Stimulated activated memory B cell treated with anti-CD40 and anti-IgM and Interleukin-4, amounts not matched to agents 10 μg/mL and 1 μg/mL and 100 μg/mL, for 72 hours (primary cell): Measurements from ENCODE around the gene SLC51A.

ENCODE experiments used
- ATAC-seq: fragments of 150-1000 bp; cut with Tn5 transposase; 2 replicates; pipeline ENCODE4 v1.10.0; 2021
- H3K27ac Mint-ChIP-seq: one replicate; pipeline ENCODE4 v1.8.0; 2022; ENCODE audit warnings: mild to moderate bottlenecking, mixed read lengths
- H3K27me3 Mint-ChIP-seq: one replicate; pipeline ENCODE4 v1.8.0; 2022; ENCODE audit warnings: mixed read lengths
- H3K36me3 Mint-ChIP-seq: one replicate; pipeline ENCODE4 v1.8.0; 2022; ENCODE audit warnings: mixed read lengths
- H3K4me1 Mint-ChIP-seq: one replicate; pipeline ENCODE4 v1.8.0; 2022; ENCODE audit warnings: mixed read lengths
- H3K4me3 Mint-ChIP-seq: one replicate; pipeline ENCODE4 v1.8.0; 2022; ENCODE audit warnings: mild to moderate bottlenecking, moderate library complexity, mixed read lengths
- H3K9me3 Mint-ChIP-seq: one replicate; pipeline ENCODE4 v1.8.0; 2022; ENCODE audit warnings: mixed read lengths

The SLC51A gene

GRCh38 chr3:196186651-196187573, 29.4 kb upstream of the SLC51A start:
- Mint-ChIP-seq H3K9me3 (no peaks in the 10 kb centered on the region), H3K36me3 (no peaks in the 10 kb centered on the region), H3K4me1 (peaks cover 61% of the 10 kb centered on the region), H3K27me3 (no peaks in the 10 kb centered on the region), H3K4me3 (peak overlapping the region; percentile 71), H3K27ac (peak overlapping the region; percentile 93)
- ATAC-seq: peak; percentile 73

GRCh38 chr3:196189566-196190347, 26.6 kb upstream of the SLC51A start:
- ATAC-seq: no peak
- H3K4me3 Mint-ChIP-seq: no peak overlapping the region
- H3K4me1 Mint-ChIP-seq: peaks cover 60% of the 10 kb centered on the region
- H3K27ac Mint-ChIP-seq: peak overlapping the region; percentile 98
- H3K36me3 Mint-ChIP-seq: no peaks in the 10 kb centered on the region
- no peaks in the 10 kb centered on the region for H3K27me3 Mint-ChIP-seq
- no peaks in the 10 kb centered on the region for H3K9me3 Mint-ChIP-seq

GRCh38 chr3:196192036-196192523, 24.3 kb upstream of the SLC51A start:
- peak overlapping the region; percentile 98 for H3K27ac Mint-ChIP-seq

GRCh38 chr3:196192524-196193051, 23.7 kb upstream of the SLC51A start:
- Mint-ChIP-seq H3K4me3 (peak overlapping the region; percentile 76), H3K9me3 (no peaks in the 10 kb centered on the region), H3K27ac (peak overlapping the region; percentile 98), H3K4me1 (peaks cover 61% of the 10 kb centered on the region), H3K27me3 (no peaks in the 10 kb centered on the region), H3K36me3 (no peaks in the 10 kb centered on the region)
- peak; percentile 76 for ATAC-seq

More at GRCh38 chr3:196192036-196192523, 24.3 kb upstream of the SLC51A start:
- no peaks in the 10 kb centered on the region for H3K36me3 Mint-ChIP-seq
- H3K9me3 Mint-ChIP-seq: no peaks in the 10 kb centered on the region
- no peaks in the 10 kb centered on the region for H3K27me3 Mint-ChIP-seq
- peak overlapping the region; percentile 76 for H3K4me3 Mint-ChIP-seq
- peaks cover 63% of the 10 kb centered on the region for H3K4me1 Mint-ChIP-seq
- ATAC-seq: peak; percentile 80

GRCh38 chr3:196193133-196193735, 23.1 kb upstream of the SLC51A start:
- Mint-ChIP-seq H3K4me1 (peaks cover 61% of the 10 kb centered on the region), H3K36me3 (no peaks in the 10 kb centered on the region)

GRCh38 chr3:196193736-196194541, 22.4 kb upstream of the SLC51A start:
- H3K4me3 Mint-ChIP-seq: no peak overlapping the region
- H3K9me3 Mint-ChIP-seq: no peaks in the 10 kb centered on the region
- no peaks in the 10 kb centered on the region for H3K27me3 Mint-ChIP-seq
- H3K36me3 Mint-ChIP-seq: no peaks in the 10 kb centered on the region
- peak overlapping the region; percentile 98 for H3K27ac Mint-ChIP-seq
- no peak for ATAC-seq
- peaks cover 58% of the 10 kb centered on the region for H3K4me1 Mint-ChIP-seq

More at GRCh38 chr3:196193133-196193735, 23.1 kb upstream of the SLC51A start:
- ATAC-seq: no peak
- H3K27me3 Mint-ChIP-seq: no peaks in the 10 kb centered on the region
- no peaks in the 10 kb centered on the region for H3K9me3 Mint-ChIP-seq
- H3K4me3 Mint-ChIP-seq: peak overlapping the region; percentile 76
- peak overlapping the region; percentile 98 for H3K27ac Mint-ChIP-seq

GRCh38 chr3:196194542-196194915, 21.8 kb upstream of the SLC51A start:
- no peak for ATAC-seq
- Mint-ChIP-seq H3K36me3 (no peaks in the 10 kb centered on the region), H3K4me3 (no peak overlapping the region), H3K27me3 (no peaks in the 10 kb centered on the region), H3K27ac (peak overlapping the region; percentile 98), H3K4me1 (peaks cover 52% of the 10 kb centered on the region), H3K9me3 (no peaks in the 10 kb centered on the region)

- peaks cover 41% of the 10 kb centered on the region for H3K4me1 Mint-ChIP-seq
- no peaks in the 10 kb centered on the region for H3K27me3 Mint-ChIP-seq
- H3K9me3 Mint-ChIP-seq: no peaks in the 10 kb centered on the region
- ATAC-seq: no peak
- H3K4me3 Mint-ChIP-seq: no peak overlapping the region
- no peaks in the 10 kb centered on the region for H3K36me3 Mint-ChIP-seq
- peak overlapping the region; percentile 98 for H3K27ac Mint-ChIP-seq
Measured at GRCh38 chr3:196195664-196196265, 20.6 kb upstream of the SLC51A start.

GRCh38 chr3:196197524-196197923, 18.8 kb upstream of the SLC51A start:
- peaks cover 32% of the 10 kb centered on the region for H3K4me1 Mint-ChIP-seq
- no peaks in the 10 kb centered on the region for H3K36me3 Mint-ChIP-seq
- ATAC-seq: no peak
- no peaks in the 10 kb centered on the region for H3K27me3 Mint-ChIP-seq
- no peak overlapping the region for H3K4me3 Mint-ChIP-seq
- no peaks in the 10 kb centered on the region for H3K9me3 Mint-ChIP-seq
- H3K27ac Mint-ChIP-seq: no peak overlapping the region

GRCh38 chr3:196198081-196198675, 18.2 kb upstream of the SLC51A start:
- H3K9me3 Mint-ChIP-seq: no peaks in the 10 kb centered on the region
- H3K27ac Mint-ChIP-seq: peak overlapping the region; percentile 36
- H3K4me3 Mint-ChIP-seq: no peak overlapping the region
- no peaks in the 10 kb centered on the region for H3K36me3 Mint-ChIP-seq
- H3K4me1 Mint-ChIP-seq: peaks cover 32% of the 10 kb centered on the region
- ATAC-seq: no peak
- no peaks in the 10 kb centered on the region for H3K27me3 Mint-ChIP-seq

- H3K4me1 Mint-ChIP-seq: peaks cover 34% of the 10 kb centered on the region
- no peaks in the 10 kb centered on the region for H3K27me3 Mint-ChIP-seq
- H3K9me3 Mint-ChIP-seq: no peaks in the 10 kb centered on the region
- H3K36me3 Mint-ChIP-seq: no peaks in the 10 kb centered on the region
- peak overlapping the region; percentile 36 for H3K27ac Mint-ChIP-seq
- H3K4me3 Mint-ChIP-seq: no peak overlapping the region
- ATAC-seq: no peak
Measured at GRCh38 chr3:196198771-196199753, 17.3 kb upstream of the SLC51A start.

GRCh38 chr3:196202516-196202970, 13.8 kb upstream of the SLC51A start:
- H3K4me1 Mint-ChIP-seq: peaks cover 40% of the 10 kb centered on the region
- peak overlapping the region; percentile 47 for H3K27ac Mint-ChIP-seq
- peak overlapping the region; percentile 56 for H3K4me3 Mint-ChIP-seq
- H3K9me3 Mint-ChIP-seq: peaks cover 4% of the 10 kb centered on the region
- no peaks in the 10 kb centered on the region for H3K27me3 Mint-ChIP-seq
- H3K36me3 Mint-ChIP-seq: no peaks in the 10 kb centered on the region
- peak; percentile 59 for ATAC-seq
